ENCODE measurements around the gene LAMB1.
A peak's percentile ranks its signal among the peaks of the same experiment; 100 is the strongest.

GRCh38 chr7:107879400-107880035 is 123.4 kb downstream of the LAMB1 start:
- TF ChIP-seq CTCF (IDR thresholded peaks at IDR 0.05) (peak; percentile 61 to 71 (median 69)), POLR2A (IDR thresholded peaks at IDR 0.05) (no peak)
